GM19438 (cell line): Measurements from ENCODE around the gene CEP104.
A peak's percentile ranks its signal among the peaks of the same experiment; 100 is the strongest.

ENCODE experiments used
- ATAC-seq: cut with Tn5 transposase; IDR thresholded peaks from one replicate; pipeline ENCODE4 v1.9.1; 2021; ENCODE audit warnings: low read depth; ENCODE audit not compliant: unreplicated experiment

Gene CEP104

DNA sequence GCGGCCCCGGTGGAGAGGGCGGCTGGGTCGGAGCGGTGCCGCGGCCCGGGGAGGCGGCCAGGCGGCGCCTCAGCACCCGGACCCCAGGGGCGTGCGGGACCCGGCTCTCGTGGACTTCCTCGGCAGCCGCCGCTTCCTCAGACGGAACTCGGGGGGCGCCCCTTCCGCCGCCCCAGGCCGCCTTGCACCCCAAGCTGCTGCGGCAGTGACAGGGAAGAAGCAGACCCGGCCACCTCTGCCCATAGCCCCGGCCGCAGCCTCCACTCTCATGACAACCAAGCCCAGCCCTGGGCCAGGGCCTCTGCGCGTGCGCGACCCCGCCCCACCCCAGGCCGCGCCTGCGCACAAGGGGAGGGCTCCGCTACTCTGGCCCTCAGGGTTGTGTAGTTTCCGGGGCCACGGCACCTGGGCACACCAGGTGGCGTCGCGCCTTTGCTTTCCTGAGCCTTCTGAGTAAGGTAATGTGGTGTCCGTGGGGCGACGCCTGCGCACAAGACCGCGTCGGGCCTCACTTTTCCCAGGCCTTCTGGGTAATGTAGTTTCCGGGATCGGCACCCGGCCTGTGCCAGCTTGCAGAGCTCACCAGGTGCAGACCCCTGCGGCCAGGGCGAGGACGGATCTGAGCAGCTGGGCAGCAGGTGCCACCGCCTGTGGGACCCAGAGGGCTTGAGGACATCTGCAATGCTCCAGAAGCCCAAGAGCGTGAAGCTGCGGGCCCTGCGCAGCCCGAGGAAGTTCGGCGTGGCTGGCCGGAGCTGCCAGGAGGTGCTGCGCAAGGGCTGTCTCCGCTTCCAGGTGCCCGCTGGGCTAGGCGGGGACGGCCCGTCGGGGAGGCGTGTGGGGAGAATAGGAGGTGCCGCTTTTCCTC, at the start of gene CEP104, which contains the start of gene DFFB:
Gene CEP104, minus strand, starts transcription at position 289 of the 868 bp plus-strand sequence. CDS start 4,804 bp downstream, outside the sequence.
Gene DFFB, plus strand, starts transcription at position 554 of the 868 bp plus-strand sequence. Its CDS starts 128 bp downstream, at position 682.
- peak; percentile 92 for ATAC-seq

GRCh38 chr1:3906672-3907020, 49.6 kb upstream of the CEP104 start:
- no peak for ATAC-seq

DNA sequence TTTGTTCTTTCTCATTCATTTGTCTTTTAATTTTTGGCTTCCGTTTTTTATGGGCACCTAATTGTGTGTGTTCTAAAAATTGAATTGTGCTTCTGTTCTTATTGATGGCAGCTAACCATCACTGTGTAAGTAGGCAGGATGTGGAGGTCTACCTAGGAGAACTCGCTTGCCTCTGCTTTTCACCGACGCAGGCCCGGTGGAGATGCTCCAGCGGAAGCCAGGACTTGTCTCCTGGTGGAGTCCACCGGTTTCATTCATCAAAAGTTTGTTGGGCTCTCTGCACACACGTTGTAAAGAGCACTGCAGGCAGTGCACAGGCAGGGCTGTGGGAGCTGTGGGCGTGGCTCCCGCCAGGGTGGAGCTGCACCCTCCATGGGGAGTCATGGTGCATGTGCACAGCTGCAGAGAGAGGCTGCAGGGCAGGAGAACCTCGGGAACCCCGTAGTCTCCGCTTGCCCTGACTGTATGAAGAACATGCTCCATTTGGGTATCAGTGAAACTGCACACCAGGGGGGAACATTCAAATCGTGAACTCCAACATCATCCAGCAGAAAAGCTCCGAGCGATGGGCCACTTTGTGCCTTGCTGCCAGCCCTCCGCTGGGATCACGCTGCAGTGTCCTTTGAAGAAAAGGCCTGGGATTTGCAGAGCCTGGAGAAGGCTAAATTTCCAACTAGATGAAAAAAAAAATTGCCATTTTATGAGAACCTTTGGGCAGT, 49.1 kb upstream of the CEP104 start:
- ATAC-seq = no peak

DNA sequence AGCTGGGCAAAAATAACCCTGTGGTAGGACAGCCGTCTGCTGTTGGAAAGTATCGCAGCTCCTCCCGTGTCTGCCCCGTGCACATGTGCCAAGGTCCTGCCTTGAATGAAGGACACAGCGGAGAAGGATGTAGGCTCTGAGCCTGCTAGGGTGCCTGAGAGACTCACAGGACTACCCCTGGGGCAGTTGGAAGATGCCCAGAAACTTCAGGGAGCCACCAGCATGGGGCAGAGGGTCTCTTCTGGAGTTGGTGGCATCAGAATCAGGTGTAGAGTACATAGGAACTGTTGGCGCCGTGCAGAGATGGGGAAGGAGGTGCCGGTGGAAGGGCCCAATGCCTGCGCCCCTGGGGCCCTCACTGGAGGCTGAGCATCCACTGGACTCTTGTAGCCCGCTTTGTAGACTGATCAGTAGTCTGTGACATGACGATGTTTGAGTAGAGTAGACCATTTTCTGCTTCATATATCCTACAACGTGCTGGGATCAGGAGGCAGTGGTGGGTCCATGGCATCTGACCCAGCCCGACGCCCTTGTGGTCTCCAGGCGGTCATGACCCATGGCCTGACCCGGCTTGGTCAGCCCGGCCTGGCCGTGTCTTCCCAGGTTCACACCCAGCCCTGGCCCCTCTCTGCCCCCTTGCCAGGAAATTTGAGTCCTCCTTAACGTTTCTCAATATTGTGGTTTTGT, 48.4 kb upstream of the CEP104 start:
- no peak for ATAC-seq

DNA sequence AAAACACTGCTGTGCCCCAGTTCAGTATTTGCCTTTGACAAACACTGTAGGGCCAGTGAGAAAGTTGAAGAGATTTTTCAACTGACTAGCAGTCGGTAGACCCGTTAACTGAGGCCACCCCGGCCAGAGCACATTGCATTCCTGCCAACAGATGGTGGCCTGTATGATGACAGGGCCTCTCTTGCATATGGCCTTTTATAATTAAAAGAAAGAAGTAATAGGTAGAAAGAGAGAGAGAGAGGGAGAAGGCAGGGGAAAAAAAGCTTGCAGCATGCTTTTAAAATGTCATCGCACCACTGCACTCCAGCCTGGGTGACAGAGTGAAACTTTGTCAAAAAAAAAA, 47.8 kb upstream of the CEP104 start:
- no peak for ATAC-seq

- no peak for ATAC-seq
Observed at GRCh38 chr1:3904006-3904842, 47.2 kb upstream of the CEP104 start.

GRCh38 chr1:3903141-3904005, 46.4 kb upstream of the CEP104 start:
- ATAC-seq = no peak

- ATAC-seq = no peak
Observed at GRCh38 chr1:3902571-3903091, 45.6 kb upstream of the CEP104 start.

DNA sequence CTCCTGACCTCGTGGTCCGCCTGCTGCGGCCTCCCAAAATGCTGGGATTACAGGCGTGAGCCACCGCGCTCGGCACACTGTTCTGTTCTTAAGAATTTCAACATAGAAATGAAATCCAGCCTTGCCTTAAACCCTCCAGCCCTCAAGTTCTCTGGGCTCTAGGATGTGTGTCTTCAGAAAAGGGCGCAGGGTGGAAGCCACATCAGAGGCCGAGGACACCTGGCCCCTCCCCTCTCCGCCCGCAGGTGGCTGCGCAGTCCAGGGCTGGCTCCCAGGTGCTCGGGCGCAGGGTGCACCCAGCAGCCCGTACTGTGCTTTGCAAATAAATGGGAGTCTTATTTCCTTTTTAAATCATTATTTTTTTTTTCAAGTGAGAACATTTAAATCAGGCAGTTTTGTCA, 45.1 kb upstream of the CEP104 start:
- no peak for ATAC-seq

DNA sequence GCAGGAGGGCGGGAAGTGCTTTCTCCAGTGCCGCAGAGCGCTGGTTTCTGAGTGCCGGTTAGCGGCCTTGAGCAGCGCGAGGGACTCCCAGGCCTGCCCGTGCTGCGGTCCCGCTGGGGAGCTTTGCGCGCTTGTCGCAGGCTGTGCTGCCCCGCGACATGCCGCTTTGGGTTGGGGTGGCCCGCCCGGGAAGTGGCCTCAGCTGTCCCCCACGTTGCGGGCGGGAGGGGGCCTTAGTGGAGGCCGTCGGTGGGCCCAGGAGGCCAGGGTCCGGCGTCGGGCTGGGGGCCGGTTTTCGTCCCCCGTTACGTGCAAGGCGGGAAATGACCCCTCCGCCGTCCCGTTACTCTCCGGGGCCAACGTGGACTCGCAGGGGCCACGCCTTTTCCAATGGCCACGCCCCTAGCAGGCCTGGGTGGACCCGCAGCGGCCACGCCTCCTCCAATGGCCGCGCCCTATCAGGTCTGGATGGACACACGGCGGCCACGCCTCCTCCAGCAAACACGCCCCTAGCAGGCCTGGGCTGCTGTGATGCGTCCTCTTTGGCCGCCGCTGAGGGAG, 44.0 kb upstream of the CEP104 start:
- peak; percentile 44 for ATAC-seq

- ATAC-seq = peak; percentile 70
Observed at GRCh38 chr1:3900150-3900968, 43.3 kb upstream of the CEP104 start, which contains the start of gene C1orf174. Gene C1orf174 (minus strand): TSS chr1:3900272. CDS start chr1:3900186, 86 bp downstream.

GRCh38 chr1:3899754-3900149, 42.7 kb upstream of the CEP104 start:
- ATAC-seq = no peak

DNA sequence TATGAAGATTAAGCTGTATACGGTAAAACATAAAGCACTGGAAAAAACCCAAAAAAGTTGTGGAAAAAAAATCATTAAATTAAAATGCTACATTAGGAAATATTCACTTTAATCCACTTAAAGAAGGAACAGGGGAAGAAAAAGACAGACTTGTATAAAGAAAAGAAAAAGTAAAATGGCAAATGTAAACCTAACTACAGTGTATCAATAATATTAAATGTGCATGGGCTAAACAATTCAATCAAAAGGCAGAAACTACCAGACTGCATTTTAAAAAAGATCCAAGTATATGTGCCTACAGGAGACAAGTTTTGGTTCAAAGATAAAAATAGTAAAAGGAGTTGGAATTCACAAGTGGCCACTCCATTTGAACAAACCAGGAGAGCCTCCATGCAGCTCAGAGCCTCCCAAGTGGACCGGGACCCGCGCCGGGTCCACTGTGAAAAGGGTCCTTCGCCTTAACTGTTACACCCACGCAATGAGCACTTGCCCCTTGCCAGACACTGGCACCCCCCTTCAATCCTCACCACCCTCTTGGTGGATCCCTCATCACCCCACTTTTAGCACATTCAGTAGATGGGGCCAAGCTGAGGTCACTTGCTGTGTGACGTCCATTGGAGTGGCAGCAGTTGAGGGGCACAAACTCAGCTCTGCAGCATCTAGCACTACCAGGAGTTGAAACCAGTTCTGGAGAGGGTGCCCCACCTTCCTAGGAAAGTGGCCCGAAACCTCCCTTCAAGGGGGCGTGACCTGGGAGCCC, 42.2 kb upstream of the CEP104 start:
- ATAC-seq = no peak

DNA sequence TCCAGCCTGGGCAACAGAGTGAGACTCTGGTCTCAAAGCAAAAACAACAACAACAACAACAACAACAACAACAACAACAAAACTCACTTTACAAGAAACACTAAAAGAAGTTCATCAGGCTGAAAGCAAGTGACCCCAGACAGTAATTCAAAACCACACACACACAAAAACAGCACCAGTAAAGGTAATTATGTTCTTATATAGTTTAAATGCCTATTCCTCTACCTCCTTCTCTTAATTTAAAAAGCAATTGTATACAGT, 41.4 kb upstream of the CEP104 start:
- no peak for ATAC-seq

- no peak for ATAC-seq
Observed at GRCh38 chr1:3896396-3897000, 39.5 kb upstream of the CEP104 start.

DNA sequence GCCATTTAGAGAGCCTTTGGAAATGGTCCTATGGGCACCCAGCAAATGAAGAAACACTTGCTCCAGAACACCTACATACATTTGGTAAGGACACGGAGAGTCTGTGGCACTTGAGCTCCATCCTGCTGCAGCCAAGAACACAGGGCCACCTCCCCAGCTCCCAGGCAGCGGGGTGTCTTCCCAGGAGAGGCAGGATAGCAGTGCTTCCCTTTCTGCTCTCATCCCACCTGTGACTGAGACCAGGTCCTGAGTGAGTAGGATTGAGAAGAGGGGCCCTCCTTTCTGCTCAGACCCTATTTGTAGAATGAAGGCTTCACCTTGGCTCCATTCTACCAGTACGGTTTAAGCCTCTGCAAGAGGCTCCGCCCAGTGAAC, 38.9 kb upstream of the CEP104 start:
- ATAC-seq = no peak

DNA sequence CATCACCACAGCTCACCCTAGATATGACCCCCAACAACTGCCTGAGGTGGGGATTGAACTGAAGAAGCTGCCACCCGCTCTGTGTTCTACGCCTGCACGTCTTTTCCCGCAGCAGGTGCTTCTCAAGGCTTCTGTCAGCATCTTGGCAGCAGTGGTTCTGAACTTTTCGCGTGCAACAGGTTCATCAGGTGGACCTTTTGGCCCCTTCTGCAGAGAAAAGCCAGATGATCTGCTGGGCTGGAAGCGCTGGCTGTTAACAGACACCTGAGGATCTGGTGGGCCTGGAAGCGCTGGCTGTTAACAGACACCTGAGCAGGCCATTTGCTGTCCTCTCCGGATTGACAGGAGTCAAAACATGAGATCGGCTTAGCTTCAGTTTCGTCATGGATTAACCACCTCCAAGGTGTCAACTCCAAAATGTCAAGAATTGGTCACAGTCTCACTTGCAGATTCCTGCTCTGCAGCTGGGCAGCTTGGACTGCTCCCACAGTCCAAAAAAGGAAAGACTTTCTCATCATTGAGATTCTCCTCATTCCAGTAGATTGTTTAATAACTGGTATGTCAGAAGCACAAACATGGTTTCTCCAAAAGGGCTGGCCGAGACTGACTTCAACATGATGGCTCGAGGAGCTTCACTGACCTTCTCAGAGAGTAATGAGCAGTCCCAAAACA, 38.4 kb upstream of the CEP104 start:
- no peak for ATAC-seq
